ENCODE data around the gene SPI1.

SPI1 gene

GRCh38 chr11:47373876-47374719, 4.2 kb downstream of the SPI1 start:
- no peaks in the 10 kb centered on the region for H3K36me3 Mint-ChIP-seq (ENCODE audit: low read depth)
- peak; percentile 91 to 94 (median 94) for TF ChIP-seq CTCF (IDR thresholded peaks at IDR 0.05; ENCODE audit: unreplicated experiment in 3 of 3)
- peaks cover 6% of the 10 kb centered on the region for H3K27me3 Mint-ChIP-seq (ENCODE audit: low read depth)
- H3K4me1 Mint-ChIP-seq, result no peaks in the 10 kb centered on the region
- H3K27ac Mint-ChIP-seq, result no peak overlapping the region
- H3K4me3 Mint-ChIP-seq, result no peak overlapping the region
- H3K9me3 Mint-ChIP-seq, result no peaks in the 10 kb centered on the region

GRCh38 chr11:47372422-47372821, 5.9 kb downstream of the SPI1 start:
- no peak for TF ChIP-seq CTCF (IDR thresholded peaks at IDR 0.05; ENCODE audit: unreplicated experiment in 3 of 3)
- Mint-ChIP-seq H3K4me3 (no peak overlapping the region), H3K27ac (peak overlapping the region in 1 of 3 experiments; percentile 30), H3K36me3 (ENCODE audit: low read depth) (no peaks in the 10 kb centered on the region), H3K4me1 (no peaks in the 10 kb centered on the region), H3K27me3 (ENCODE audit: low read depth) (peaks cover 6% of the 10 kb centered on the region), H3K9me3 (no peaks in the 10 kb centered on the region)

GRCh38 chr11:47369676-47370075, 8.7 kb downstream of the SPI1 start:
- H3K27me3 Mint-ChIP-seq (ENCODE audit: low read depth), result peaks cover 6% of the 10 kb centered on the region
- H3K4me1 Mint-ChIP-seq, result no peaks in the 10 kb centered on the region
- no peaks in the 10 kb centered on the region for H3K36me3 Mint-ChIP-seq (ENCODE audit: low read depth)
- H3K9me3 Mint-ChIP-seq, result no peaks in the 10 kb centered on the region
- no peak overlapping the region for H3K27ac Mint-ChIP-seq
- H3K4me3 Mint-ChIP-seq, result no peak overlapping the region
- TF ChIP-seq CTCF (IDR thresholded peaks at IDR 0.05; ENCODE audit: unreplicated experiment in 3 of 3), result no peak

- Mint-ChIP-seq H3K27me3 (ENCODE audit: low read depth) (no peaks in the 10 kb centered on the region), H3K36me3 (ENCODE audit: low read depth) (no peaks in the 10 kb centered on the region), H3K27ac (no peak overlapping the region), H3K9me3 (no peaks in the 10 kb centered on the region), H3K4me3 (no peak overlapping the region), H3K4me1 (no peaks in the 10 kb centered on the region)
- no peak for TF ChIP-seq CTCF (IDR thresholded peaks at IDR 0.05; ENCODE audit: unreplicated experiment in 3 of 3)
Measured at GRCh38 chr11:47366020-47366490, 12.3 kb downstream of the SPI1 start.

- H3K36me3 Mint-ChIP-seq (ENCODE audit: low read depth), result no peaks in the 10 kb centered on the region
- H3K4me1 Mint-ChIP-seq, result no peaks in the 10 kb centered on the region
- no peaks in the 10 kb centered on the region for H3K9me3 Mint-ChIP-seq
- H3K4me3 Mint-ChIP-seq, result no peak overlapping the region
- no peak overlapping the region for H3K27ac Mint-ChIP-seq
- no peaks in the 10 kb centered on the region for H3K27me3 Mint-ChIP-seq (ENCODE audit: low read depth)
- no peak for TF ChIP-seq CTCF (IDR thresholded peaks at IDR 0.05; ENCODE audit: unreplicated experiment in 3 of 3)
Measured at GRCh38 chr11:47361419-47361818, 16.9 kb downstream of the SPI1 start.

GRCh38 chr11:47360341-47360740, 18.0 kb downstream of the SPI1 start:
- Mint-ChIP-seq H3K4me1 (no peaks in the 10 kb centered on the region), H3K27ac (no peak overlapping the region), H3K9me3 (no peaks in the 10 kb centered on the region), H3K27me3 (ENCODE audit: low read depth) (no peaks in the 10 kb centered on the region), H3K36me3 (ENCODE audit: low read depth) (no peaks in the 10 kb centered on the region), H3K4me3 (no peak overlapping the region)
- no peak for TF ChIP-seq CTCF (IDR thresholded peaks at IDR 0.05; ENCODE audit: unreplicated experiment in 3 of 3)

All from nephron (organoid).